Stimulated activated CD4-positive, alpha-beta T cell treated with anti-CD3 and anti-CD28 coated beads, TNF-alpha, amount 100 ng/mL, for 4 hours (primary cell): ENCODE data around the gene C4BPA.

Experiments used
- DNase-seq, 3 experiments: peaks; one replicate each; pipeline ENCODE4 v3.0.0-alpha.2; 2020; ENCODE audit warnings: low read depth in 3 of 3

C4BPA gene

DNA sequence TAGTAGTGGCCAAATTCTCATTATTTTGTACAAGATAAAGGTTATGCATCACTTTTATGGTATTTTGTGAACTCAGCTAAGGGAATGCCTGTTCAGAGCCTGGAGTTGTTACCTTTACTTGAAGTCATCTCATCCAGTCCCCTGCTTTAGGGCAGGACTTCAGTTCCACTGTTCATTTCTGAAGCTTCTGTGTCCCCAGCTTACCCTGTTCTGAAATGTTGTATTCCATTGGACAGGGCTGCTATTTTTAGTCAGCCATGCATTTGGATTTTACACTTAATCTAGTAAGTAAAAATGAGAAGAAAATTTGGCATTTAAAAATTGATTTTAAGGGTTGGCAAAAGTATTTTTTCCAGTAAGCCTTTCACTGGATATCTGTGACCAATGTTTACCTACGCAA is 27.0 kb upstream of the C4BPA start:
- DNase-seq, result no peak

DNA sequence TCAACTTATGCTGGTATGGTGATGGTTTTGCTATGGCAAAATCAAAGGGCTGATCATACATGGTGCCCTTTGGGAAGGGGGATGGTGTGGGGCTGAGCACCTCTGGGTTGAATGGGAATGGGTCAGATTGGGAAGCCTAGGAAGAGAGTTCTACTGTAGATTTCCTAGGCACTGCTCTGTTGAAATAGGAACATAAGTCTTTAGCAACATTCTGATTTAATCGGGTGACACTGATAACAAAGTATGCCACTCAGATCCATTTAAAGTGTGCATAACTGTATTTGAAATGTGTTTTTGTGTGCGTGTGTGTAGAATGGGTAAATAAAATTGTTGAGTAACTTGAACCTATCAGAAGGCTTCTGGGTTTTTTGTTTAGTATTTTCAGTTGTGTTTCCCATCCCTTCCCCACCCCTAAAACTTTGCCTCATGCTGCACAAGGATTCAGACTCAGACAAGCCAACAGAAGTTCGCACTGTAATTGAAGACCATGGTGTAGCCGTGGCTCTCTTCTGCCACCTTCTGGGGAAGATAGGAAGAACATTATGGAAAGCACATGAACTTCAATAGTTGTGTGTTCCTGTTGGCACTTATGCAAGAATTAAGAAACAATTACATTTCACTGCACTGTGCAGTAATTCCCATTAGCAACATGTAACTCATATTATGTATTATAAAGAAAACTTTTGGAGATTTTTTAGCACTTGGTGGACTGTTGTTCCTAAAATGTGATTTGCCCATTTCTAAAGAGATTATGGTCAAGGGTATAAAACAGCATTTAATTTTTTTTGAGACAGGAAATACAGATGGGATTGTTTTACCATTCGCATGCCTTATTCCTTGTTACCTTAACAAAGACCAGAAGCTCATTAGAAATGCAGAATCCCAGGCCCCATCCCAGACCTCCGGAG is 26.3 kb upstream of the C4BPA start:
- DNase-seq, result peak in 2 of 3 experiments; percentile 28 to 45

DNA sequence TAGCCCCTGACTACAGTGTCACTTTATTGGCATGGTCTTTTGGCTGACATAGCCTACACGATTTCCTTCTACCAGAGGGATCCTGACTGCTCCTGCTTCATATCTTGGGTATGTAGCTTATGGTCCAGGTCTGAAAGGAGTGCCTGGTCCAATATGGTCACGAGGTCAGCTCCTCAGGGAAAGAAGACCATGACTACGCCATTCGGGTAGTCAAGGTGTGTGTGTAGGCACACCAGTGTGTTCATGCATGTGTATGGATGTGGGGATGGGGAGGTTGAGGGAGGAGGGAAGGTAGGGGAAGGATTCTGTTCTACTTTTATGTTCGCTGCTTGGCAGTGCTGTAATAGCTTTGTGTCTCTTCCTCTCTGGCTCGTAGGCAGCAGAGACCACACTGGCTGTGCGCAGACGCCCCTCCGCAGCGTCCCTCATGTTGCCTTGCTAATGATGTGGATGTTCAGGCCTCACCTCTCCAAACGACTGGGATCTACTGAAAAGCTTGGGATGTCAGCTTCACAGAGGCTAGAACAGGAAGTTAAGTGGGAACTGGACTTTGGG is 25.4 kb upstream of the C4BPA start:
- DNase-seq, result no peak

GRCh38 chr1:207079706-207080241 is 24.3 kb upstream of the C4BPA start:
- no peak for DNase-seq

GRCh38 chr1:207081088-207081487 is 22.9 kb upstream of the C4BPA start:
- DNase-seq, result no peak

DNA sequence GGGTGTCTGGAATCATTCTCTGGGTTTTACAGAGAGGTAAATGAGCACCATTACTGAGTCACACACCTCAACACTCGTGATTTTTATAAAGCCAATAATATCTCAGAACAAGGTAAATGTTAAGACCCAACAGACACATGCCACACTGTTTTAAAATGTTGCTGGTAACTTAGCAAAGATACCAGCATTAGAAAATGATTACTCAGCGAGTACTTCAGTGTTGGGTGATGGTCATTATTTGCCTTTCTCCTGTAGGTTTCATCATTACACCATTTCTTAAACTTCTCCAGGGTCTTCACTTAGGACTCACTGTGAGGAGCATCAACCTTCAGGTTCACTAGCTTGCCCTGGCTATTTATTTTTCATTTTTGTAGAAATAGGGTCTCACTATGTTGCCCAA is 22.2 kb upstream of the C4BPA start:
- DNase-seq, result no peak

DNA sequence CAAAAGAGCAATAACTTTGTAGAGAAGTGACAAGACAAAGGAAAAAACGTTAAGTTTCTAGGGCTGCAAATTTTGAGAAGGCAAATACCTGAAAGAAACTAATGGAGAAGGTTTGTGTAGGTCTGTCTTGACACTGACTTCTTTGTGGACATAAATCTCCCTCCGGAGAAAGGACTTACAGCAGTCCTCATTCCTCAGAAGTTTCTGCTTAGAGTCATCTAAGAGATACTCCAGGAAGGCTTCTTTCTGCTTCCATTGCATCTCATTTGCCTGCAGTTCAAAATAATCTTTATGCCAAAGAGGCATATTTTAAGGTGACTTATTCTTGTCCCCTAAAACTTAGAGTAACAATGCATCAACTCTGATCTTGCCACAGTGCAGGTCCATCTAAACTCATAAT is 19.8 kb upstream of the C4BPA start:
- no peak for DNase-seq

- peak in 2 of 3 experiments; percentile 22 to 46 for DNase-seq
Observed at GRCh38 chr1:207084701-207085180, 19.3 kb upstream of the C4BPA start.

DNA sequence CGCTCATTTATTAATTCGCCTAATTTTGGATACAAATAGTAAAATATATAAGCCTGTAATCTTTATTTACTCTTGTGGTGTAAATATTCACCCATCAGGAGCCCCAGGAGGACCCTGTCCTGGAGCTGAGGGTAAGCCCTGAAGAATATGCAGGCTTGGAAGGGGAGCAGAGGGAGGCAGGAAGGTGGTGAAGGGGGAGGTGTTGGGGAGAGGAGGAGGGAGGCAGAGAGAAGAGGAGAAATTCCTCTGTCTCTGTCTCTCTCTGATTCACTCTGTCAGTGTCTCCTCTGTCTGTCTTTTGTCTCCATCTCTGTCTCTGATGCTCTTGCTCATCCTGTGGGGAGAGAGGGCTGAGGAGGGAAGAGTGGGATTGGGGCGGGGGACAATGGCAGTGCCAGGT is 18.1 kb upstream of the C4BPA start:
- no peak for DNase-seq

- no peak for DNase-seq
Observed at GRCh38 chr1:207088161-207088560, 15.9 kb upstream of the C4BPA start.

DNA sequence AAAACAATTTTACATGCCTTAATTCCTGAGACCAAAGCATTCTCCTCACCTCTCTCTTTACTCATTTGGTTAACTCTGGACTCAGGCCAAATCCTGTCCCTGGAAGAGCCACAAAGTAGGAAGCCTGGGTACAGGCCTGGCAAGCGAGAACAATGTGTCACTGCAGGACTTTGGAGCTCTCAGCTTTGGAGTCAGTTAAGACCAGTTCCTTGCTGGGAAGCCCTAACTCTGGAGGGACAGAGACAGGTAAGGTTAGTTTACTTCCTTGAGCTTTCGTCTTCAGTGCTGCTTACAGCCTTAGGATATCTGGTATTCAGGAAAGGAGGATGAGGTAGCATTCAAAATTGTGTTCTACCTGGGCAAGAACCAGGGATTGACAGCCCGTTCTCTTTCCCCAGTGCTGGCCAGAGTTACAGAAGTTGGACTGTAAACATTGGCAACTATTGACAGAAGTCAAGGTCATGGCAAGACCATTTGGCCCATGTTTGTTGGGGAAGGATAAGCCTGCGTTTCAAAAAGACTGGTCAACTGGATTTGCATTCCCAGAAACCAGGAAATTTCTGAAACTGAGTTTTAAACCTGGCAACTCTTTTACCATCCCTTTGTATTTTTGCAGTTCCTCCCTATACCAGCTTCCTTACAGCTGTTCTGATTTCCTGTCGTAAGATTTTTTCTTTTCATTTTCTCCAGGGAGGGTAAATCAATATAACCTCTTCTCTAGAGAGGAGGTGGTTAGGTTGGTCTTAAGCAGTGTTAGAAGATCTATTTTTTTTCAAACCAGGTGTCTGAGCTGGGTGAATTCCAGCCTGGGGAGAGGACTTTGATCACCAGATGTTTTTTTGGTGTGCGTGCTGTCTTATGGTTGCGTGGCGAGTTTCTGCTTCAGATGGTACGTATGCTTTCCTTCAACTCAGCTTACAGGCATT is 15.1 kb upstream of the C4BPA start, which contains the start of gene C4BPB:
Gene C4BPB (plus strand): TSS at position 160 of the 926 bp plus-strand sequence. CDS start 672 bp downstream, at position 832.
- no peak for DNase-seq

GRCh38 chr1:207089627-207090355 is 14.2 kb upstream of the C4BPA start:
- no peak for DNase-seq

DNA sequence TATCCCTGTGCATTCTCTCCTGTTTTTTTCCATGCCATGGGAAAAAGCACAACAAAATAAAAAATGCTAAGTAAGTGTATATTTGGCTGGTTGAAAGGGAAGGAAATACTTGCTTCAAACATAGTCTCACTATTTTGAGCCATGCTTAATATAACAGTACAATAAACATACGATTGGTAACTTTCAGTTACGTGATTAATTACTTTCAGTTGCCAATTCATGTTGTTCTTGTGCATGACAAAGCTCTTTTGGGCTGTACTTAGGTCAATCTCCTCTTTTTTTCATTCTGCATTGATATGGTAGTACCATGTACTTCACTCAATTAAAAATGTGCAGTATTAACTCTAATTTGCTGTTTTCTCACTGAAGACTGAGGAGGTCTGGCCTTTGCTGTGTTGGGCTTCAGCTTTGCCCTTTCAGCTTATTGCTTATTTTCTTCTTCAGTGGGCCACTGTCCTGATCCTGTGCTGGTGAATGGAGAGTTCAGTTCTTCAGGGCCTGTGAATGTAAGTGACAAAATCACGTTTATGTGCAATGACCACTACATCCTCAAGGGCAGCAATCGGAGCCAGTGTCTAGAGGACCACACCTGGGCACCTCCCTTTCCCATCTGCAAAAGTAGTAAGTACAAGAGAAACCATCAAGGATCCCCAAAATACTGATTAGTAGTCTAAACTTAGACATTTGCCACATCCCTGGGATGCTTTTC is 12.7 kb upstream of the C4BPA start:
- DNase-seq, result no peak

DNA sequence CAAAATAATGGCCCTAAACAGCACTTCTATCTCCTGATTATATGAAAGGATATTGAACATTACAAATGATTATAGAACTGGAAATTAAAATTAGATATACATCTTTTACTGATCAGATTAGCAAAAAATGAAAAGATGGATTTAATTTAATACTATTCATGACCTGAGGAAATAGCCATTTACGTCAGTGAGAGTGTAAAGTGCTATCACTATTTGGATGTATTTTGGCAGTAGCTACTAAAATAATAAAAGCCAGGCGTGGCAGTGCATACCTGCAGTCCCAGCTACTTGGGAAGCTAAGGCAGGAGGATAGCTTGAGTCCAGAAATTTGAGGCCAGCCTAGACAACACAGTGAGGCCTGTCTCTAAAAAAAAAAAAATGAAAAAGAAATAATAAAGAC is 10.1 kb upstream of the C4BPA start:
- DNase-seq, result no peak

GRCh38 chr1:207097871-207098324 is 6.1 kb upstream of the C4BPA start:
- no peak for DNase-seq

GRCh38 chr1:207101720-207102119 is 2.3 kb upstream of the C4BPA start:
- no peak for DNase-seq

GRCh38 chr1:207102146-207102545 is 1.9 kb upstream of the C4BPA start:
- no peak for DNase-seq

GRCh38 chr1:207102659-207103058 is 1.4 kb upstream of the C4BPA start:
- no peak for DNase-seq

- no peak for DNase-seq
Observed at GRCh38 chr1:207109004-207109403, 5.0 kb downstream of the C4BPA start.

GRCh38 chr1:207112616-207113296 is 8.7 kb downstream of the C4BPA start:
- no peak for DNase-seq
